ENCODE results near the gene RASGRP1. TPM values are rescaled to one million over a fixed set of nuclear protein-coding genes. Genes with fewer than 3 reads are reported as not detected.

Gene RASGRP1
- total RNA-seq, 1 experiment from 2014 or later, result 15.1 TPM

DNA sequence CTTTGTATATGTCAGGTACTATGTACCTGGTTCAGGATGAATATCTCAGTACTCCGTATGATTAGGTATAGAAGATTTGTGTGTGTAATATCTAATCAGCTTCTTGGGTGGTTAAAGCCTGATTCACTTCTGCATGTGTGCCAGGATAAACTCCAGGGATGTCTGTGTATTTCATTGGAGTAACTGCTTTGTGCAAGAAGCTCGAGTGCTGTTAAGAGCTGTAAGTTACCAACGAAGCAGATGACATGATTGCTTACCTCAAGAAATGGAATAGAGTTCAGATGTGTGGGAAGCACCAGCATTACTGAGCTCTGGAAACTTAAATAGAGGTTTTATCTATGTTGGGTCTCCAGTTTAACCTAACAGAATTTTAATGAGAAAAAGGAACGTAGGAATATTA, 87.0 kb downstream of the RASGRP1 start:
- Mint-ChIP-seq H3K36me3 (ENCODE audit: insufficient read depth, unreplicated experiment) (no peaks in the 10 kb centered on the region), H3K27ac (ENCODE audit: unreplicated experiment) (no peak overlapping the region), H3K4me3 (ENCODE audit: low read depth, unreplicated experiment) (no peak overlapping the region), H3K9me3 (ENCODE audit: low read depth, unreplicated experiment) (no peaks in the 10 kb centered on the region), H3K4me1 (ENCODE audit: low read depth, unreplicated experiment) (no peaks in the 10 kb centered on the region), H3K27me3 (ENCODE audit: unreplicated experiment) (no peaks in the 10 kb centered on the region)
- intact Hi-C loops (cut with micrococcal nuclease; ENCODE audit: unreplicated experiment), result loop anchor here (2.0 kb wide), 1 partner anchor 205 kb away; no protein-coding TSS in a partner anchor
- CTCF ChIA-PET, result interaction anchor here (0.6 to 0.7 kb wide), 2 partner anchors 885 to 1194 kb away, joined by 3 to 4 read pairs; no protein-coding TSS in a partner anchor
- no TSS peak for BruUV-seq (replicated peaks)
- no peak for DNase-seq
- TF ChIP-seq, protein P1, sequence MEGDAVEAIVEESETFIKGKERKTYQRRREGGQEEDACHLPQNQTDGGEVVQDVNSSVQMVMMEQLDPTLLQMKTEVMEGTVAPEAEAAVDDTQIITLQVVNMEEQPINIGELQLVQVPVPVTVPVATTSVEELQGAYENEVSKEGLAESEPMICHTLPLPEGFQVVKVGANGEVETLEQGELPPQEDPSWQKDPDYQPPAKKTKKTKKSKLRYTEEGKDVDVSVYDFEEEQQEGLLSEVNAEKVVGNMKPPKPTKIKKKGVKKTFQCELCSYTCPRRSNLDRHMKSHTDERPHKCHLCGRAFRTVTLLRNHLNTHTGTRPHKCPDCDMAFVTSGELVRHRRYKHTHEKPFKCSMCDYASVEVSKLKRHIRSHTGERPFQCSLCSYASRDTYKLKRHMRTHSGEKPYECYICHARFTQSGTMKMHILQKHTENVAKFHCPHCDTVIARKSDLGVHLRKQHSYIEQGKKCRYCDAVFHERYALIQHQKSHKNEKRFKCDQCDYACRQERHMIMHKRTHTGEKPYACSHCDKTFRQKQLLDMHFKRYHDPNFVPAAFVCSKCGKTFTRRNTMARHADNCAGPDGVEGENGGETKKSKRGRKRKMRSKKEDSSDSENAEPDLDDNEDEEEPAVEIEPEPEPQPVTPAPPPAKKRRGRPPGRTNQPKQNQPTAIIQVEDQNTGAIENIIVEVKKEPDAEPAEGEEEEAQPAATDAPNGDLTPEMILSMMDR (IDR thresholded peaks at IDR 0.05; ENCODE audit: unreplicated experiment), result no peak

- TF ChIP-seq, protein P1 (IDR thresholded peaks at IDR 0.05; ENCODE audit: unreplicated experiment), result no peak
- BruUV-seq (replicated peaks), result no TSS peak
- no peaks in the 10 kb centered on the region for H3K4me1 Mint-ChIP-seq (ENCODE audit: low read depth, unreplicated experiment)
- CTCF ChIA-PET, result no interaction called here
- H3K27me3 Mint-ChIP-seq (ENCODE audit: unreplicated experiment), result no peaks in the 10 kb centered on the region
- intact Hi-C loops (cut with micrococcal nuclease; ENCODE audit: unreplicated experiment), result loop anchor here (2.0 kb wide), 1 partner anchor 207 kb away; no protein-coding TSS in a partner anchor
- H3K27ac Mint-ChIP-seq (ENCODE audit: unreplicated experiment), result no peak overlapping the region
- no peaks in the 10 kb centered on the region for H3K36me3 Mint-ChIP-seq (ENCODE audit: insufficient read depth, unreplicated experiment)
- H3K9me3 Mint-ChIP-seq (ENCODE audit: low read depth, unreplicated experiment), result no peaks in the 10 kb centered on the region
- H3K4me3 Mint-ChIP-seq (ENCODE audit: low read depth, unreplicated experiment), result no peak overlapping the region
- DNase-seq, result no peak
Measured at GRCh38 chr15:38476120-38476519, 88.5 kb downstream of the RASGRP1 start.

DNA sequence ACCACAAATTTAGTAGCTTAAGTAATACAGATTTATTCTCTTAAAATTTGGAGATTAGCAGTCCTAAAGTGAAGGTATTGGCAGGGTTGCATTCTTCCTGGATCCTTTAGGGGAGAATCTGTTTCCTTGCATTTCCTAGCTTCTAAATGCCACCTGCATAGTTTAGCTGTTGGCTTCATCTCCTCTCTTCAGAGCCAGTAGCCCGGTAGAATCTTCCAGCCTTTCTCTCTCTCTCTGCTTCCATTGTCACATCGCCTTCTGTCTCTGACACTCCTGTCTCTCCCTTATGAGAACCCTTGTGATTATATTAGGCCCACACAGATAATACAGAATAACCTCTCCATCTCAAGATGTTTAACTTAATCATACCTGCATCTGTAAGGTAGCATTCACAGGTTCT, 89.3 kb downstream of the RASGRP1 start:
- H3K9me3 Mint-ChIP-seq (ENCODE audit: low read depth, unreplicated experiment), result no peaks in the 10 kb centered on the region
- H3K4me1 Mint-ChIP-seq (ENCODE audit: low read depth, unreplicated experiment), result no peaks in the 10 kb centered on the region
- no peak overlapping the region for H3K4me3 Mint-ChIP-seq (ENCODE audit: low read depth, unreplicated experiment)
- DNase-seq, result no peak
- no peaks in the 10 kb centered on the region for H3K27me3 Mint-ChIP-seq (ENCODE audit: unreplicated experiment)
- no TSS peak for BruUV-seq (replicated peaks)
- TF ChIP-seq, protein P1 (IDR thresholded peaks at IDR 0.05; ENCODE audit: unreplicated experiment), result no peak
- H3K27ac Mint-ChIP-seq (ENCODE audit: unreplicated experiment), result no peak overlapping the region
- no peaks in the 10 kb centered on the region for H3K36me3 Mint-ChIP-seq (ENCODE audit: insufficient read depth, unreplicated experiment)
- intact Hi-C loops (cut with micrococcal nuclease; ENCODE audit: unreplicated experiment), result no loop called here
- CTCF ChIA-PET, result interaction anchor here (1.7 to 1.8 kb wide), 2 partner anchors 35 to 224 kb away, joined by 5 to 6 read pairs; no protein-coding TSS in a partner anchor

- CTCF ChIA-PET, result interaction anchor here (0.8 to 1.8 kb wide), 3 partner anchors 34 to 226 kb away, joined by 3 to 6 read pairs (median 5); no protein-coding TSS in a partner anchor
- Mint-ChIP-seq H3K27me3 (ENCODE audit: unreplicated experiment) (no peaks in the 10 kb centered on the region), H3K36me3 (ENCODE audit: insufficient read depth, unreplicated experiment) (no peaks in the 10 kb centered on the region), H3K4me1 (ENCODE audit: low read depth, unreplicated experiment) (no peaks in the 10 kb centered on the region), H3K9me3 (ENCODE audit: low read depth, unreplicated experiment) (no peaks in the 10 kb centered on the region), H3K27ac (ENCODE audit: unreplicated experiment) (no peak overlapping the region), H3K4me3 (ENCODE audit: low read depth, unreplicated experiment) (no peak overlapping the region)
- intact Hi-C loops (cut with micrococcal nuclease; ENCODE audit: unreplicated experiment), result loop anchor here (5.0 kb wide), 1 partner anchor 223 kb away; no protein-coding TSS in a partner anchor
- BruUV-seq (replicated peaks), result no TSS peak
- TF ChIP-seq, protein P1 (IDR thresholded peaks at IDR 0.05; ENCODE audit: unreplicated experiment), result peak; percentile 21
- DNase-seq, result peak; percentile 13
Measured at GRCh38 chr15:38474155-38474757, 90.4 kb downstream of the RASGRP1 start.

Measured in Calu3 (cell line).